Mucosa of descending colon (tissue), 3 donors: Measurements from ENCODE around the gene WDR7. TPM values are rescaled to one million over a fixed set of nuclear protein-coding genes. Genes with fewer than 3 reads are reported as not detected.

ENCODE experiments used
- ATAC-seq: fragments of 200-7000 bp; cut with Tn5 transposase; one replicate; pipeline ENCODE4 v1.9.1; 2020; ENCODE audit warnings: mild to moderate bottlenecking, moderate library complexity
- DNase-seq, 3 donors: peaks; one replicate each; pipeline ENCODE4 v3.0.0-alpha.2; 2020
- H3K36me3 ChIP-seq: fragments of 200-600 bp; one replicate; pipeline ENCODE4 v1.8.0; 2021; ENCODE audit warnings: low read depth, mild to moderate bottlenecking
- H3K4me1 ChIP-seq: fragments of 200-600 bp; one replicate; pipeline ENCODE4 v1.8.0; 2021; ENCODE audit warnings: low read depth, mild to moderate bottlenecking
- H3K4me3 ChIP-seq: fragments of 200-600 bp; one replicate; pipeline ENCODE4 v1.8.0; 2021; ENCODE audit warnings: mild to moderate bottlenecking
- H3K9me3 ChIP-seq: fragments of 200-600 bp; one replicate; pipeline ENCODE4 v1.8.0; 2021; ENCODE audit warnings: mild to moderate bottlenecking
- intact Hi-C, 2 donors: fragments of 100-400 bp; cut with DNase I in 1 of 2; cut with micrococcal nuclease in 1 of 2; formaldehyde crosslinking; loops; one replicate each; pipeline versions ENCODE4 v1.11.0 to v1.11.1; 2022; cut with DNase I, micrococcal nuclease
- total RNA-seq, 3 donors: library from RNA; stranded (reverse); fragmentation: NEBNext Ultra II Directional in 2 of 3; extraction: Animal tissue kit (Norgen Biotek cat#: 25700) in 2 of 3; gene quantifications; one replicate each; pipeline versions ENCODE4 v1.2.1 to v1.2.4, GENCODE V29; 2021 to 2023
- TF ChIP-seq, protein P1 (sequence below): fragments of 200-600 bp; IDR thresholded peaks from one replicate; pipeline ENCODE4 v1.8.0; 2022; ENCODE audit warnings: antibody characterized with exemption, mild to moderate bottlenecking
- donor health status: DM: no; HTN: no; CAD: no; lungs with moderate emphysema.
- donor health status: DM: no; HTN: no; CAD: no.
- donor health status: DM: no; HTN: yes; CAD: no.

WDR7 gene
- total RNA-seq, 3 donors from 2014 or later, result 28.4 to 38.8 (median 29.3) TPM

DNA sequence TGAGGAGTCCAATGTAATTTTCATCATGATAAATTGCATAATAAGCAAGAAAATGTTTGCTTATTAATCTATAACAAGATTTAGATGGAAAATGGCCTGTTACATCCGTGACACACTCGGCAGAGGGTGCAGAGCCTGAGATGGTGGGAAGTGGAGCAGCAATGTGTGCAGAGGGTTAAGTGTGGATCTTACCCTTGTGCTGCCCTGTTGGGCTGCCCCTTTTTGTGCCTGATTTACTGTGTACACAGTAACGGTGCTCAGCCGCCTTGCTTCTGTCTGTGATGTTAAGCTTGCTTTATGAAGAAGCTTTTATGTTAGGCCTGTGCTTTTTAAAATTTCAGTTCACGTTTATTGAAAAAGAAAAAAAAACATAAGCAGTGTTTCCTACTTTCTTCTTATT, 275.6 kb downstream of the WDR7 start:
- intact Hi-C loops, result no loop called here
- TF ChIP-seq, protein P1, sequence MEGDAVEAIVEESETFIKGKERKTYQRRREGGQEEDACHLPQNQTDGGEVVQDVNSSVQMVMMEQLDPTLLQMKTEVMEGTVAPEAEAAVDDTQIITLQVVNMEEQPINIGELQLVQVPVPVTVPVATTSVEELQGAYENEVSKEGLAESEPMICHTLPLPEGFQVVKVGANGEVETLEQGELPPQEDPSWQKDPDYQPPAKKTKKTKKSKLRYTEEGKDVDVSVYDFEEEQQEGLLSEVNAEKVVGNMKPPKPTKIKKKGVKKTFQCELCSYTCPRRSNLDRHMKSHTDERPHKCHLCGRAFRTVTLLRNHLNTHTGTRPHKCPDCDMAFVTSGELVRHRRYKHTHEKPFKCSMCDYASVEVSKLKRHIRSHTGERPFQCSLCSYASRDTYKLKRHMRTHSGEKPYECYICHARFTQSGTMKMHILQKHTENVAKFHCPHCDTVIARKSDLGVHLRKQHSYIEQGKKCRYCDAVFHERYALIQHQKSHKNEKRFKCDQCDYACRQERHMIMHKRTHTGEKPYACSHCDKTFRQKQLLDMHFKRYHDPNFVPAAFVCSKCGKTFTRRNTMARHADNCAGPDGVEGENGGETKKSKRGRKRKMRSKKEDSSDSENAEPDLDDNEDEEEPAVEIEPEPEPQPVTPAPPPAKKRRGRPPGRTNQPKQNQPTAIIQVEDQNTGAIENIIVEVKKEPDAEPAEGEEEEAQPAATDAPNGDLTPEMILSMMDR, result no peak
- DNase-seq, result no peak
- Histone ChIP-seq H3K4me1 (no peaks in the 10 kb centered on the region), H3K9me3 (no peaks in the 10 kb centered on the region), H3K4me3 (no peak overlapping the region), H3K36me3 (no peaks in the 10 kb centered on the region)
- ATAC-seq, result no peak

DNA sequence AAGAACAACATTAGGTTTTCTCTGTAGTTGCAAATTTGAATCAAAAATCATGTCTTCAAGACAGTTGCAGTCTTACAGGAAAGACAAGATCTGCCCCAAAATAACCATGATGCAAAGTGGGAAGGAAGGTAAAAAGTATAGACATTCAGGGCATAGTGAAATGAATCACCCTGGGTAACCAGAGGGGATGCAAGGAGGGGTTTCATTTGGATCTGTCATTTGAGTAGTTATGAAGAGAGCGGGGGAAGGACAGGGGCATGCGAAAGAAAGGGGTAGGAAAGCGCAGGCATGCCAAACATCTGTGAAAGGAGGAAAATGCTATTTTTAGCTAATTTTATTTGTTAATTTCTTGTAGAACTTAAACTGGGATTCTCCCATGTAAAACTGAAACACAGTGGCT, 276.6 kb downstream of the WDR7 start:
- ATAC-seq (no peak), DNase-seq (no peak)
- Histone ChIP-seq H3K9me3 (no peaks in the 10 kb centered on the region), H3K4me1 (no peaks in the 10 kb centered on the region), H3K36me3 (no peaks in the 10 kb centered on the region), H3K4me3 (no peak overlapping the region)
- intact Hi-C loops, result no loop called here
- TF ChIP-seq, protein P1, result no peak

DNA sequence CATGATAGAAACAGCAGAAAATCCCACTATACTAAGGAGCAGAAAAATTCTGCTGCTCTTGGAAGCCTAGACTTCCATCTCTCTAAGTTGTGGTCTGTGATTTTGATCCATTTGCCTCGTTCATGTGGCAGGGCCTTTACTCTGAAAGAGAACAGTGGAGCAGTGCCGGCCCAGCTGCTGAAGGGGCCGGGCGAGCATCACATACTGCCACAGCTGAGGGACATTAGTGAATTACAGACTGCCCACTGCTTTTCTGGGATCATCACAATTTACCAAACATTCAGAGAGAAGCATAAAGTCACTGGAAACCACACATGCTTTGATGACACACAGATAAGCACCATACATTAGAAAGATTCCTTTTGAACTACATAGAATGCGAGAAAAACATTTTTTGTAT, 278.7 kb downstream of the WDR7 start:
- Histone ChIP-seq H3K4me3 (no peak overlapping the region), H3K9me3 (no peaks in the 10 kb centered on the region), H3K4me1 (no peaks in the 10 kb centered on the region), H3K36me3 (no peaks in the 10 kb centered on the region)
- DNase-seq, result no peak
- intact Hi-C loops, result no loop called here
- TF ChIP-seq, protein P1, result no peak
- ATAC-seq, result no peak

DNA sequence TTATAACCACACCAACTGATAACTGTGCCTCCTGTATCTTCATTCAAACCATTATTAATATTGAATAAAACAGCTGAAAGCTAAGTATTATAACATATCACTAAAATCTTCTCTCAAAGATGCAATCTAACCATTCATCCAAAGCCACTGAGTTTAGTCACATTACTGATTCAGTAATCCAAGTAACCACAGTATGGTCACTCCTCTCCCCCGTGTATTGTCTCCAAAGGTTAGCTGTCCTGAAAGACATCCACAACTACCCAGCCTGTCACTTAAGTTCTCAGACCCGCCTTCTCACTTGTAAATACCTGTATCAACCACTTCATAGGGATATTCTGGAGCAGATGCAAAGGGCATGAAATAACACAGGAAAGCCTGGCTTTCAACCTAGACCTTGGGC, 282.3 kb downstream of the WDR7 start:
- intact Hi-C loops, result no loop called here
- ATAC-seq, result no peak
- DNase-seq, result no peak
- Histone ChIP-seq H3K4me3 (no peak overlapping the region), H3K36me3 (no peaks in the 10 kb centered on the region), H3K4me1 (no peaks in the 10 kb centered on the region), H3K9me3 (no peaks in the 10 kb centered on the region)
- TF ChIP-seq, protein P1, result no peak

DNA sequence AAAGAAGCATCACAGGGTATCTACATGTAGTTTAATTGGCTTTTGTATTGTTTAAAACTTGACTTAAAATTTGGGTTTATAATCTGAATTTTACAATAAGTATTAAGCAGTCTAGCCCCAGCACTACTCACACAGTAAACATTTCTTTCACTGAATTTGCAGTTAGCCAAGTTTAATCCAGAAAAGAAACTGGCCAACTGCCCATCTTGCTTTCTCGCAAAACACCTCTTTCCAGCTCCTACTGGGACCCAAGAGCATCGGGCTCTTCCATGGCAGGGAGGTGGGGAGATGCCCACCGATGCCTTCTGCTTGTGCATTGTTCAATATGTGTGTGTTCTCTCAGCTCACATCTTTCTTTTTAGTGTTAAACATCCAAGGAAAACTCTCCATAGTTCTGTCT, 283.0 kb downstream of the WDR7 start:
- Histone ChIP-seq H3K36me3 (no peaks in the 10 kb centered on the region), H3K4me3 (no peak overlapping the region), H3K9me3 (no peaks in the 10 kb centered on the region), H3K4me1 (no peaks in the 10 kb centered on the region)
- DNase-seq (no peak), ATAC-seq (no peak)
- intact Hi-C loops, result no loop called here
- TF ChIP-seq, protein P1, result no peak

DNA sequence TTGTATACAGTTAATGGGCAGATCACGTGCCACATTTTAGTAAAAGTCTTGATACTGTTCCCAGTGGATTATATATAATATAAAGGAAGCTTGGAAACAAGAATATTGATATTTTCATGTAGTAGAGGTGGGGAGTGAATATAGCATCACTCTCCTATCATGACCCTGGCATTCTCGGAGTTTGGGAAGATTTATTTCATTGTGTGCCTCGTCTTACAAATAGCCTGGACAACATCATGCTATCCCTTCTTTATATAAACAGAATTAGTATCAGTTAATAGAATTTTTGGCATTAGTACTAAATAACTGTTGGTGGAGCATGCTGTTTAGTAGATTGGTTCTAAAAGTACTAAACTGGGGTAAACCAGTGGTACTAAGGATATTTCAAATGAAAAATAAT, 283.7 kb downstream of the WDR7 start:
- Histone ChIP-seq H3K36me3 (no peaks in the 10 kb centered on the region), H3K4me1 (no peaks in the 10 kb centered on the region), H3K4me3 (no peak overlapping the region), H3K9me3 (no peaks in the 10 kb centered on the region)
- ATAC-seq, result no peak
- DNase-seq, result no peak
- TF ChIP-seq, protein P1, result no peak
- intact Hi-C loops, result no loop called here
